GM19043 (cell line): Measurements from ENCODE around the gene STC2.
"Not testable (repeated sequence)": the region's sequence is repeated elsewhere in the genome, so short reads cannot be mapped to it uniquely, and the experiment has no call there.

Experiments
- ATAC-seq: cut with Tn5 transposase; IDR thresholded peaks from one replicate; pipeline ENCODE4 v1.9.1; 2021; ENCODE audit warnings: low read depth; ENCODE audit not compliant: unreplicated experiment

The STC2 gene

GRCh38 chr5:173327948-173328843 is at the start of gene STC2:
STC2 (minus strand) TSS chr5:173328414; CDS start chr5:173328193, 221 bp downstream.
- peak; percentile 35 for ATAC-seq

GRCh38 chr5:173371400-173371799 is 43.2 kb upstream of the STC2 start:
- no peak for ATAC-seq

- not testable (repeated sequence) for ATAC-seq
Observed at GRCh38 chr5:173363406-173363805, 35.2 kb upstream of the STC2 start.

- ATAC-seq = no peak
Observed at GRCh38 chr5:173355561-173355960, 27.3 kb upstream of the STC2 start.

GRCh38 chr5:173354645-173355044 is 26.4 kb upstream of the STC2 start:
- no peak for ATAC-seq

GRCh38 chr5:173352366-173353349 is 24.4 kb upstream of the STC2 start:
- no peak for ATAC-seq

GRCh38 chr5:173342813-173343755 is 14.9 kb upstream of the STC2 start:
- no peak for ATAC-seq

- ATAC-seq = no peak
Observed at GRCh38 chr5:173341961-173342430, 13.8 kb upstream of the STC2 start.

- ATAC-seq = no peak
Observed at GRCh38 chr5:173340984-173341383, 12.8 kb upstream of the STC2 start.

- ATAC-seq = no peak
Observed at GRCh38 chr5:173340451-173340850, 12.2 kb upstream of the STC2 start.

- ATAC-seq = no peak
Observed at GRCh38 chr5:173339286-173339685, 11.1 kb upstream of the STC2 start.

GRCh38 chr5:173338380-173339015 is 10.3 kb upstream of the STC2 start:
- no peak for ATAC-seq

GRCh38 chr5:173334808-173335207 is 6.6 kb upstream of the STC2 start:
- no peak for ATAC-seq

GRCh38 chr5:173333925-173334661 is 5.9 kb upstream of the STC2 start:
- no peak for ATAC-seq

- ATAC-seq = peak; percentile 54
Observed at GRCh38 chr5:173331956-173332479, 3.8 kb upstream of the STC2 start.

GRCh38 chr5:173331287-173331686 is 3.1 kb upstream of the STC2 start:
- ATAC-seq = no peak

- ATAC-seq = no peak
Observed at GRCh38 chr5:173330338-173331206, 2.4 kb upstream of the STC2 start.
